Endodermal cell (in vitro differentiated cells): Measurements from ENCODE around the gene GRID1. TPM values are rescaled to one million over a fixed set of nuclear protein-coding genes. Genes with fewer than 3 reads are reported as not detected.

Experiments
- DNase-seq: peaks from one replicate; pipeline ENCODE4 v3.0.0-alpha.2; 2017
- H3K27ac ChIP-seq: 2 replicates; pipeline ENCODE4 v1.5.1; 2013; ENCODE audit warnings: mild to moderate bottlenecking, low read depth, low read length, moderate library complexity
- H3K27me3 ChIP-seq: 2 replicates; pipeline ENCODE4 v1.6.1; 2013; ENCODE audit warnings: mild to moderate bottlenecking, low read length, moderate library complexity; ENCODE audit not compliant: insufficient read depth, control insufficient read depth, poor library complexity, severe bottlenecking
- H3K36me3 ChIP-seq: 2 replicates; pipeline ENCODE4 v1.7.0; 2013; ENCODE audit warnings: mild to moderate bottlenecking, low read length, moderate library complexity; ENCODE audit not compliant: control insufficient read depth, insufficient read depth
- H3K4me1 ChIP-seq: one replicate; pipeline ENCODE4 v1.7.0; 2013; ENCODE audit warnings: low read length; ENCODE audit not compliant: control insufficient read depth, insufficient read depth
- H3K4me3 ChIP-seq: 2 replicates; pipeline ENCODE4 v1.5.1; 2013; ENCODE audit warnings: mild to moderate bottlenecking, low read length, moderate library complexity
- H3K9ac ChIP-seq: 2 replicates; pipeline ENCODE4 v1.6.1; 2013; ENCODE audit warnings: mild to moderate bottlenecking, low read length, moderate library complexity; ENCODE audit not compliant: poor library complexity, severe bottlenecking; ENCODE audit errors: extremely low read depth
- H3K9me3 ChIP-seq: 2 replicates; pipeline ENCODE4 v1.6.1; 2013; ENCODE audit warnings: mild to moderate bottlenecking, low read length, moderate library complexity; ENCODE audit not compliant: control insufficient read depth
- H3K27ac Mint-ChIP-seq: 2 replicates; pipeline ENCODE4 v1.8.0; 2020; ENCODE audit warnings: mixed read lengths
- H3K27me3 Mint-ChIP-seq: 2 replicates; pipeline ENCODE4 v1.8.0; 2021; ENCODE audit warnings: mild to moderate bottlenecking, mixed read lengths; ENCODE audit not compliant: insufficient read depth
- H3K36me3 Mint-ChIP-seq: 2 replicates; pipeline ENCODE4 v1.8.0; 2020; ENCODE audit warnings: low read depth, mixed read lengths
- H3K4me1 Mint-ChIP-seq: 2 replicates; pipeline ENCODE4 v1.8.0; 2020; ENCODE audit warnings: mixed read lengths
- H3K4me3 Mint-ChIP-seq: 2 replicates; pipeline ENCODE4 v1.8.0; 2020; ENCODE audit warnings: mild to moderate bottlenecking, moderate library complexity, mixed read lengths
- H3K9me3 Mint-ChIP-seq: 2 replicates; pipeline ENCODE4 v1.8.0; 2020; ENCODE audit warnings: mild to moderate bottlenecking, mixed read lengths
- CTCF ChIP-seq: fragments of 200-600 bp; sonication (generic); conservative IDR thresholded peaks from 2 replicates; pipeline ENCODE4 v1.5.0; 2021; ENCODE audit warnings: antibody characterized with exemption, mild to moderate bottlenecking
- WGBS, 2 experiments: methylation state at CpG; one replicate each; pipeline versions ENCODE4 v1.1.5 to v1.1.7; 2013; ENCODE audit warnings: missing lambda C conversion rate in 2 of 2, mixed read lengths in 1 of 2; ENCODE audit not compliant: insufficient coverage in 1 of 2, insufficient read length in 1 of 2; 5-methylcytosine and 5-hydroxymethylcytosine counted together
- total RNA-seq, 2 donors: library from RNA; stranded (reverse); fragmentation: NEBNext Ultra II Directional in 1 of 2; extraction: Animal tissue kit (Norgen Biotek cat#: 25700) in 1 of 2; gene quantifications; 2 replicates in 1 of 2; 3 replicates in 1 of 2; pipeline ENCODE4 v1.2.1, GENCODE V29; 2021

Gene GRID1
- total RNA-seq, 2 donors from 2014 or later, result 0.13 to 0.53 TPM

- Mint-ChIP-seq H3K9me3 (no peaks in the 10 kb centered on the region), H3K27ac (no peak overlapping the region), H3K27me3 (no peaks in the 10 kb centered on the region), H3K4me1 (peaks cover 9% of the 10 kb centered on the region), H3K4me3 (no peak overlapping the region), H3K36me3 (no peaks in the 10 kb centered on the region)
- H3K9me3 ChIP-seq, result no peaks in the 10 kb centered on the region
- no peak overlapping the region for H3K4me3 ChIP-seq
- WGBS, 2 experiments, result 93 to 98% methylated on average over 5 to 8 of the region's 8 CpGs
- no peaks in the 10 kb centered on the region for H3K27me3 ChIP-seq
- H3K27ac ChIP-seq, result no peak overlapping the region
- no peaks in the 10 kb centered on the region for H3K36me3 ChIP-seq
- no peak for TF ChIP-seq CTCF
- DNase-seq, result no peak
- H3K4me1 ChIP-seq, result no peaks in the 10 kb centered on the region
- no peak overlapping the region for H3K9ac ChIP-seq
These were observed 140.6 kb downstream of the GRID1 start for GRCh38 chr10:86226016-86226415.

DNA sequence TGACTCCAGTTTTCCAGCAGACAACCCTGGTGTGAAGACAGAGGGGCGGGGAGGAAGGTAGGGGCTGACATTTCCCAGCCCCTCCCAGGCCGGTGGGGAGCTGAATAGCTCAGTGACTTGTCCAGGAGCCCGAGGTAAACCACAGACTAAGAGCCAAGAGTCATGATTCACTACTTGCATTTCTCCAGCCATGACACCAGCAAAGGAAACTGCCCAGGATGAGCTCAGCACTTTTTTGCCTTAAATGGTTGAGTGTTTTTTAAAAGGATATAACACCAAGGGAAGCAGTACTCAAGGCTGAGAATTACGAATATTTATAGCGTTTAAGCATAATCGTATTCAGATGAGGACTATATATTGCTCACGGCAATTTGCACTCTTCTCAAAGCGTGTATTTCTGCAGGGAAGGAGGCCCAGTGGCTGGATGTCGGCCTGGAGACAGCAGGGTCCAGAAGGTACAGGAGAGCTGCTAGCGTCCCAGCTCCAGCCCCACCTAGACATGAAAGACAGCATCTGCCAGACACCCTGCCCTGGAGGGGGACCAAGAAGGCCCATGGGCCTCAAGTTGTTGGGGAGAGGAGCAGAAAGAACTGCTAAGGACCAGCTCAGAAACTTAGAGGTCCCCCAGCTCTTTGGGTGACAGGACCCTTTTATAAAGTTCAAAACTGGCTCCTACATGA lies 141.4 kb downstream of the GRID1 start:
- DNase-seq, result no peak
- Mint-ChIP-seq H3K4me3 (no peak overlapping the region), H3K36me3 (no peaks in the 10 kb centered on the region), H3K9me3 (no peaks in the 10 kb centered on the region), H3K27ac (no peak overlapping the region), H3K4me1 (peaks cover 9% of the 10 kb centered on the region), H3K27me3 (no peaks in the 10 kb centered on the region)
- H3K9ac ChIP-seq, result no peak overlapping the region
- WGBS, 2 experiments, result 73 to 84% methylated on average over 7 to 10 of the region's 10 CpGs
- H3K4me1 ChIP-seq, result no peaks in the 10 kb centered on the region
- H3K4me3 ChIP-seq, result no peak overlapping the region
- no peaks in the 10 kb centered on the region for H3K9me3 ChIP-seq
- H3K27me3 ChIP-seq, result no peaks in the 10 kb centered on the region
- no peaks in the 10 kb centered on the region for H3K36me3 ChIP-seq
- TF ChIP-seq CTCF, result no peak
- H3K27ac ChIP-seq, result no peak overlapping the region

GRCh38 chr10:86224354-86225102 lies 142.1 kb downstream of the GRID1 start:
- H3K36me3 Mint-ChIP-seq, result no peaks in the 10 kb centered on the region
- H3K27me3 Mint-ChIP-seq, result no peaks in the 10 kb centered on the region
- H3K4me1 Mint-ChIP-seq, result peaks cover 9% of the 10 kb centered on the region
- no peaks in the 10 kb centered on the region for H3K9me3 ChIP-seq
- H3K9me3 Mint-ChIP-seq, result no peaks in the 10 kb centered on the region
- no peaks in the 10 kb centered on the region for H3K36me3 ChIP-seq
- DNase-seq, result peak; percentile 75
- no peaks in the 10 kb centered on the region for H3K27me3 ChIP-seq
- no peaks in the 10 kb centered on the region for H3K4me1 ChIP-seq
- H3K27ac Mint-ChIP-seq, result no peak overlapping the region
- no peak overlapping the region for H3K4me3 ChIP-seq
- no peak for TF ChIP-seq CTCF
- no peak overlapping the region for H3K27ac ChIP-seq
- WGBS, 2 experiments, result 79% methylated on average over 2 to 8 of the region's 8 CpGs
- no peak overlapping the region for H3K4me3 Mint-ChIP-seq
- no peak overlapping the region for H3K9ac ChIP-seq
